T1000 (cell line): ENCODE measurements around the gene GRM8.

Experiments used
- DNase-seq: peaks from one replicate; lab custom pipeline; 2025; ENCODE audit warnings: mixed read lengths; lab: John Stamatoyannopoulos, UW

The GRM8 gene

DNA sequence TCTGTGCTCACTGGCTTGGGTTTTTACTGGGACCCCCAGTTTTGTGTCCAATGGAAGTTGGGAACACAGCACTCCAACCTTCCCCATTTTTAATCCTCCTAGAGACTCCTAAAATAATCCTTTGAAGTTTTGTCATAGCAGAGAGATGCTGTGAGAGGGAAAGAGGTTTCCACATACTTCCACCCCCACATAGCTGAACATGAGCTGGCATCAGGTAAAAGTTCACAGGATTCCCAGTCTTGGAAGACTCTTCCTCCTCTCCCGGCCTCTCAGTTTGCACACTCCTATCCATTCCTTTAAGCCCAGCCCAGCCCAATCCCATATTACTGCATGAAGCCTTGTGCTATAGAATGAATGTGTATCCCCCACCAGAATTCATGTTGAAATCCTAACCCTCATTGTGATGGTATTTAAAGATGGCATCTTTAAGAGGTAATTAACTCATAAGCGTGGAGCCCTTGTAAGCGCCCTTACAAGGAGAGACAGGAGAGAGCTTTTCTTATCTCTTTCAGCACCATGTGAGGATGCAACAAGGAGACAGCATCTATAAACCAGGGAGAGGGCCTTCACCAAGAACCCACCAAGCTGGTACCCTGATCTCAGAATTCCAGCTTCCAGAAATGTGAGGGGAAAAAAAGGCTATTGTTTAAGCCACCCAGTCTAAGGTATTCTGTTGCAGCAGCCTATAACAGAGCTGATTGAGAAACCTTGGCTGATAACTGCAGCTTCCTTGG lies 22.4 kb downstream of the GRM8 start:
- DNase-seq, result no peak

DNA sequence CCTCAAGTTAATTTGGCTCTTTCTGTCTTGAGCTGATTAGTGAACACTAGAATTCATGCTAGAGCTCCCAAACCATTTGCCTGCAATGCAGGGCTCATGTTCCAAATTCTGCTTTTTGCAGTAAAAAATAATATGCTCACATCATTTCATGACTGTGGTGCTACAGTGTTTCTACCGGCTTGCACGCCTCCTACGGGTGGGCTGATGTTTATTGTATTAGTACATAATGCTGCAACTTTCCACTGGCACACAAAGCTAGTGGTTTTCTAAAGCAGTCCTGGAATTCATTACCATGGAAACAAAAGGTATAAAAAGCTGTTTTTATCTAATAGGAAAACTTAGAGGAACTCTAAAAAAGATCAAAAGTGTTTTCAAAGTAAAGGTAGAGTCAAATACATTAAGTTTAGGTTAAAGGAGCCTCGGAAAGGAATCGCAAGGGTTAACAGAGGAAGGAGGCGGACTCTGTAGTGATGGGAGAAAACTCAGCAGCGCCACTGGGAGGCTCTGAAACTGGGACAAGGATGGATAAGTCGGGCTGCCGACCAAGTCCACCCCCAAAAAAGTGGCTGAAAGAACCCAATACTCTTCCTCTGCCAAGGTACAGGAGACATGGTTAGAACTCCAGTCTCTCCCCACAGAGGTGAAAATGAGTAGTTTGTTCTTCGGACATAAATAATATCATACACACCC lies 25.9 kb downstream of the GRM8 start:
- DNase-seq, result no peak

DNA sequence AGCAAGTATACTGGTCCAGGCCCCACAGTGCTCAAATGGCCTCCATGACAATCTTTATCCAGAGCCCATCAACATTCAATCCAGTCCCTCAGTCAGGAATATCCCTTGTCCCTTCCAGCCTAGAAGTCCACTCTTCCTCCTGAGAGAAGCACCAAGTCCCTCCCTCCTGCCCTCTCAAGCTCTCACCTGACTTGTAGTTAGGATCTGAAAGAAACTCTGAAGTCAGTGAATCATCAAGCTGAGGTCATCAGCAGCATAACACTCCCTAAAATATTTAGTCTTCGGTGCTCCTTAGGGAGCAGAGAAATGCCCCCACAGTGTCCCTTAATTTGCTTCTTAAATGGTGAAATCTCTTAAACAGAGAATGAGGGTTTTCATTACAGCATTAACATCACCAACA lies 31.0 kb downstream of the GRM8 start:
- DNase-seq, result no peak

DNA sequence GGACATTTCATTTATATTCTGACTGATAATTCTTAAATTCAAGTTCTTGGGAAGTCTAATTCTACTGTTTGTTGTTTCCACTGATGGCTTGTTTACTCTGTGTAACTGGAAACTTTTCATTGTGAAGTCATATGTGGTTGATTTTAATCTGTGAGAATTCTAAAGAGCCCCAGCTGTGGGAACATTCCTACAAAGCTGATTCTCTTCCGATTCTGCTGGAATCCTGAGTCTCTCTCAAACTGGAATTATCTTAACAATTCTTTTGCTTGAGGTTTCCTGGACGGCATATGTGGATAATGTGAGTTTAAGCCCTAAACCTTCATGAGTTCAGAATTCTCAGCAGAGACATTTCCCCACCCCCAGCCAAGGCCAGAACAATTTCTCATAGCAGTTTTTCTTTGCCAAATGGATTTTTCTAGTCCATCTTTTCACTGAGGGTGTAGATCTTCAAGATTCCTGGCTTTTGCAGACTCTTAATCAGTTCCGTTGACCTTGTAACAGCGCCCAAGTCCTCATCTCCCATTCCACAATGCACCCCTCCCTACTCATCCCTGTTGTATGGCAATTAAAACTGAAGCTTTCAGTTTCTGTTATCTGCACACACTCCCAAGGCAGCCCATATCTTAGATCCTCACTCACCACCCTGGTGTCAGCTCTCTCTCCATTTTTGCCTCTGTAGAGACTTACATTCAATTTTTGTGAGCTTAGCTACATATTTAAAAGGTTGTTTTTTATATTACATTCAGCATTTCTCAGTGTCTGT lies 37.6 kb downstream of the GRM8 start:
- DNase-seq, result no peak

DNA sequence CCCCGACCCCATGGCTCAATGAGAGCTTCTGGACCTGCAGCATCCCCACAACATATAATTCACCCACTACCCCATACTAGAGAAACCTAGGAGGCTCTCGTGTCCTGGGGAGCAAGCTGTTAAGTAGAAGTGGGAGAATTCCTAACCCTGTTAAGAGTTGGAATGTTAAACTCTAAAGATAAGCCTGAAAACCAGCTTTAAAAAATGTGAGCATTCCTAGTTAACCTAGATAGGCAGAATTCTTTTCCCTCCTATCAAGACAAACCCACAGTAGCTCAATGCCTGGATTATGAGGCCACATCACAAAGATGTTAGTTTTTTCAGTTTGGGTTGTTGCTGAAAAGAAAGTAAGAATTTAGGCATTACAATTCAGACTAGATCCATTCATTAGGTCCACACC lies 42.9 kb downstream of the GRM8 start:
- no peak for DNase-seq

DNA sequence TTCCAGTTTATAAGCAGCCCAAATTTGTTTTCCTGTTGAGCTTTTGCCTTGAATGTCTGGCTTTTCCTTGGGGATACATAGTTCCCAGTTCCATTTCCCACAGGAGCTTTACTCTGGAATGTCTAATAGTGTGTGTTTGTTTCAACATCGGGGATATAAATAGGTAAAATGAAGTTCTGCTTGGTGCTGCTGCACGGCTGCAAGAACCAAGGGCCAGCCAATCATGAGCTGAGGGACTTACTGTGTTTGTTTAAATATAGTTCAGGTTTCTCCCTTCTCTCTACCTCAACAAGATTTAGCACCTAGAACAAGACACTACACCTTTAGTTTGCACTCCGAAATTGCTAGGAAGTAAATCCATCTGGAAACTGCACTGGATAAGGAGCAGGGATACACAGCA lies 43.9 kb downstream of the GRM8 start:
- no peak for DNase-seq

DNA sequence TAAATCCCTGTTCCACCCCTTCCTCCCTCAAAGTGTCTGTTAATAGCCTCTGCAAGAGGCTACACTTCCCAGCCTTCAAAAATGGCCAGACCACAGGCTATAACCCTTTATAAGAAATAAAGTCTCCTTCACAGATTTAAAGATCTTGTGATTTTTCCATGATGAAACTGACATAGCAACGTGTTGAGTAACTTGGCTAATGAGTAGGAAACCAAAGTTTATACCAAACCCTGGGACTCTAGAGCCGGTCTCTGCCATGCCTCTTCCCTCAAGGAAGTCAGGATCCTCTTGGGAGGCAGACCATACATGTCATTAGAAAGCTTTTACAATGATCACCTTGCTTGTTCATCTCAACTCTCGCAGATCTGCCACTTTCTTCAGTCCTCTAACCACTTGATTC lies 44.4 kb downstream of the GRM8 start:
- no peak for DNase-seq

DNA sequence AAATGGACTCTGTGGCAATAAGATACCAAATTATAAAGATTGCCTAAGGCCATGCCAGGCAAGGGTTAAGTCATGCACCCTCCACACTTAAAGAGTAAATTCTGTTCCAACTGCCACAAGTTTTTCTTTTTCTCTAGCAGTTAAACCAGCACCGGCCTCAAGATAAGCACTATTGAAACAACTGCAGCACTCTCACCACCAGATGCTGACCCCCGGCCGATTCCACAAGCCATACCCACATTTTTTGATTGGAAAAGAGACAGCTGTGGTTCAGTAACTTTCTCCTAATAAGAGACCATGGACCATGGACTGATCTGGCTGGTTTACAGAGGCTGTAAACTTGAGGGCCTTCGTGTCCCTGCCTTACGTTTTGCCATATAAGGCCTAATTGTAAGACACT lies 44.9 kb downstream of the GRM8 start:
- no peak for DNase-seq

DNA sequence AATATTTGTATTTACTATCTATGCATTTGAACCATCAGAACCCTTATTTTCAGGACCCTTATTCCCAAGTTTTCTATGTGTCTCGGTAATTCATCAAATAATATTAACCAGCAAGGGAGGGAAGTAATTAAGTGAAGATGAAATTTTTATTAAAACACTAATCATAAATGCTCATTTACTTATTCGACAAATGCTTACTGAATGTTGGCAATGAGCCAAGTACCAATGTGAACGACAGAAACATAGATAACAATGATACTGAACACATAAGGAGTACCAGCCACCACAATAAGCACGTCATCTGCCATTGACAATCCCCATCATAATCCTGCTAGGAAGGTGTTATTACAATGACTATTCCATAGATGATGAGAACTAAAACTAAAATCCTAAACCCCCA lies 45.5 kb downstream of the GRM8 start:
- DNase-seq, result no peak

DNA sequence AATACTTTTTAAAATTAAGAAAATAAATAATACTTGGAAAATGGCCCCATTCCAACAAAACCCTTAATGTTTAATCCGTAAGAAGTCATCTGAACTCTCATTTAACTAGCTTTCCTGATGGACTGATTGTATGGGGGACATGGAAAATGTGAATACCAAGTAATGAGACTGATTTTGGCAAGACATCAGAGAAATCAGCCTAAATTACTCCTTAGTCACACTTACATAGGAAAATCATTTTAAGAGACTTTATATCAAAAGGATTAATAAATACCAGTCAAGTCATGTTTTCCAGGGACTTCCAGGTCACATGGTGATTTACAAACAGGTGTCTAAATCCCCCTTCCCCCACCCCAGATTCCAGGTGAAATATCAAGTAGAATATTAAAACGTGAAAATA lies 58.2 kb downstream of the GRM8 start:
- no peak for DNase-seq

DNA sequence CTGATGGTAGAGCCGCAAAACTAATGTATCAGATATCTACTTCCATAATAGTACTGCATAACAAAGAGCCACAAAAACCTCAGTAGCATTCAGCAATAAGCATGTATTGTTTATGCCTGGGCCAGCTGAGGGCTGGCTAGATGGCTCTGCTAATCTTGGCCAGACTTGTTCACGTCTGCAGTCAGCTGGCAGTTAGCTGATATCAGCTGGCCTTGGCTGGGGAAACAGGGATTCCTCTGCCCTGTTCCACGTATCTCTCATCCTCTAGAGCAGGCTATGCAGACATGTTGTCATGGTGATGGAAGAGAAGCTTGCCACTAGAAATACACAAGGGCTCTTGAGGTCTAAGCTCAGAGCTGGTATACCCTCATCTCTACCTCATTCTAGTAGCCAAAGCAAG lies 62.9 kb downstream of the GRM8 start:
- no peak for DNase-seq

DNA sequence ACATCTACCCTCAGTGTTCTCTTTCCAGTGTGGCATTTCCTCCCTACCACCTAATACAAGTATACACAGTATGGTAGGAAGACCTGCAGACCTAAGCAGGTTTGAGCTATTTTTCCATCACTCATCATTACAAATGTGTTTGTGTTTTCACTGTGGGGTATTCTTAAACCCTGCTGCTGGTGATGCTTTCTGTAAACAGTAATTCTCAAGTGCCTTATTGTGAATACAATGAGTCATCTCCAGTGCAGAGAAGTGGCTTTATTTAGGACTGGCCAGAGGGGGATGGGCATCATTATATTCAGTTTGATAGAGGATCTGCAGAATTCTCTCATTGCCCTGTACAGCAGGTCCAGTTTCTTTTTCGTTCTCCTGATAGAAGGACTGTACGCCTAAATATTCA lies 63.7 kb downstream of the GRM8 start:
- DNase-seq, result no peak

DNA sequence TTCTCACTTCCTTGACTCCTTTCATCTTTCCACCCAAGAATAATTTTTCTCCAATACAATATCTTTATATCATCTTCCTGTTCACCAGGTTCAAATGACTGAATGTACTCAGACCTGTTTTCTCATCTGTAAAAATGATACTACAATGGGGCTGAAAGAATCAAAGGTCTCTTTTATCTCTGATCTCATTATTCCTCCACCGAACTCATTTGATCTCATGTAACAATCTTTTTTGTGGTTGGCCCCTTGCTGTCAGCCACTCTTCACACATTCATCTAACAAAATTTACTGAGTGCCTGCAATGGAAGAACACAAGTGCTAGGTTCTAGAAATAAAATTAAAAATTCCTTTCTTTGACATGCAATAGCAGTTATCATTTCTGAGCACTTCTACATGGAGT lies 65.0 kb downstream of the GRM8 start:
- DNase-seq, result no peak

DNA sequence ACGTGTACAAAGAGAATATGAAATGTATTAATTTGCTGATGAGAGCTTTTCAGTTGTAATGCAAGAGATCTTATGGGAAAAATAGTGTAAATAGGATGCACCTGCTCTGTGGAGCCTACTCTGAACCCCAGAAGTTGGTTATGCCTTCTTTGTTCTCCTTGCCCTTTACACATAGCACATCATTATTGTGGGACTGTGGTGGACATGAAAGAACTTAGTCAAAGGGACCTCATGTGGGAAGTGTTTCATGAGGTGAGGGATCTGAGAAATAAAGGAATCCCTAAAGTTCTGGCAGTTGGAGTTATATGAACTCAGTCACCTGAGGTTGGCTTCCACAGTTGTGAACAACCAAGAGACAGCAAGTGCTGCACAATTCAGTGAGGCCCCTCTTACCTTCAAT lies 66.1 kb downstream of the GRM8 start:
- no peak for DNase-seq

DNA sequence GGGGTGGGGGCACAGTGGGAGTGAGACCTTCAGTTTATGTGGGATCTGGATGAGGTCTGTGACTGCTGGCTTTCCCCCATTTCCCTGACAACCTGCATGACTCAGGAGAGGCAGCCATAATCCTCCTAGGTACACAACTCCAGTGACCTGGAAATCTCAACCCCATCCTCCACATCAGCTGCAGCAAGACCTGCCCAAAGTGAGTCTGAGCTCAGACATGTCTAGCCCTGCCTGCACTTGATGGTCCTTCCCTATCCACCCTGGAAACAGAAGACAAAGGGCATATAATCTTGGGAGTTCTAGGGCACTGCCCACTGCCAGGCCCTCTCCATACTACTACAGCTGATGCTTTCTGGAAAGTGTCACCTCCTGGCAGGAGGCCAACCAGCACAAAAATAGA lies 75.6 kb downstream of the GRM8 start:
- DNase-seq, result no peak

DNA sequence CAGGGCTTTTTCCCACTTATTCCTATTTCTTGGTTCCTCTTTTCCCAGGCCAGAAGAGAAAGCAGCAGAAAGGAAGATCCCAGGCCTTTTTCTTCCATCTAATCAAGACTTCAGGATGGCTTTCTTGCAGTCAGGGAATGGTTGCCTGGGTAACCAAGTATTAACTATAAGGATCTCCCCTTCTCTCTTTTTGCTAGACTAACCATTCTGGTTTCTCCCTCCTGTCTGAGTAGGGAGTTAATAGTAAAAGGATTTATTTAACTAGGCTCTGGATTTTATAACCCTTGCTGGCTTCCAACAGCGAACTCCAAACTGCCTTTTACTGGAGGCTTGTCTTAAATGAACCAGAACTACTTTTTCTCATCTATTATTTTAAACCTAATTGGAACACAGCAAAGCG lies 90.4 kb downstream of the GRM8 start:
- DNase-seq, result no peak

DNA sequence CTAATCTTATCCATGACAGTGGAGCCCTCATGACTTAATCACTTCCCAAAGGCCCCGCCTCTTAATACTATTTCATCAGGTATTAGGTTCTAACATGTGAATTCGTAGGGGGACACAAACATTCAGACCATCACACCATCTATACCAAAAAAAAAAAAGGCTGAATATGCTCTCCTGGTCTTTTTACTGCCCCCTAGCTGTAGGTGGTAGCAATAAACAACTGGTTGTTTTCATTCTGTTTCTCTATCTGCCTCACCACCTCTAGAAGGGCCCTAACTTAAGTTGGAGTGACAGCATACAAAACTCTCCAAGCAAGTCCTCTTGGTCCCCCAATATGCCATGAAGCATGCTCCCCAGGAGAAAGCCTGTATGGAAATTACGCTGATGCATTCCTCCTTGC lies 94.1 kb downstream of the GRM8 start:
- no peak for DNase-seq

DNA sequence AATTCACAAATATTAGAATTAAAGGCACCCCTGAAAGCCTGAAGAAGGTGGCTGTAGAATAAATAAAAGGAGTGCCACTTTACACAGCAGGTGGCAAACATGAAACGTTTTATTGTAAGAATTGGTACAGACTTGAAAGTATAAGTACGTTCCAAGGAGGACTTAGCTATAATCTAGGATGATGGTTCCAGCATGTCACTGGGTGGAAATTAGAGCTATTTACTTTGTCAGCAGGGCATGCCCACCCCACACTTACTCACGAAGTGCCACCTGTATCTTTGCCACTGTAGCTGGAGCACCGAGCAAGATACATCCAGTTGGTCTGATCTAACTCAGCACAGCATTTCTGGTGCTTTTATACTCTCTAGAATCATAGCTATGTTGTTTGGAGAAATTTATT lies 97.8 kb downstream of the GRM8 start:
- DNase-seq, result no peak

DNA sequence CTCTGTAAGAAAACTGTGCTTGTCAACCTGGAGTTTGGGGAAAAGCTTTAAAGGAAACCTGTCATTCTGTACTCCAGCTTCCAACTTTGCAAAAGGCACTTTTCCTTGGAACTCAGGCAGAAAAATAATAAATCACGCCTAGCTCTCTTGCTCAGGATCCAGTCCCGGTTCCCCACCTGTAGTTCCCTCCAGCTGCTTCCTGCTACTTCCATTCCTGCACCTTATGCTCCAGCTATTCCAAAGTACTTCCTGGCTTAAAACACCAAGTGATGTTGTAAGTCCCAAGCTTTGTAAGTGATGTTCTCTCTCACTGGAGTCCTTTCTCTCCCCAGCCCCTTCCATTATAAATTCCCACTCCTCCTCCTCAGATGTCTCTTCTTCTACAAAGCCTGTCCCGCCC lies 98.6 kb downstream of the GRM8 start:
- DNase-seq, result no peak

DNA sequence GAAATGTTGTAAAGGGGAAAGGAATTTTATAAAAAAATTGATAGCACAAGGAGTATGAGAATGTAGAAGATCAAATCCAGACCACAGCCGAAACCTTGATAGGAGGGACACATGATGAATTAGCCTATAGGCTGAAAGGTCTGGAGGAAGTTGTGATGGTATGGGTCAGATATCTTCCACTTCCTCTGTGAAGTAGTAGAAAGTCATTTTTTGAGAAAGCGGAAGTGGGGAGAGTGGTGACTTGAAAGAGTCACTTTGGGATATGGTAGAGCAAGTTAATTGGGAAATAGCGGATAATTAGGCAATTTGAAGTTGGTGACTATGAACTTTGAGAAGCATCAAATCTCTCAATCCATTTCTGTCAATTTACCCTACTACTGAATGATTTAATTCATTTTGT lies 99.4 kb downstream of the GRM8 start:
- DNase-seq, result no peak

DNA sequence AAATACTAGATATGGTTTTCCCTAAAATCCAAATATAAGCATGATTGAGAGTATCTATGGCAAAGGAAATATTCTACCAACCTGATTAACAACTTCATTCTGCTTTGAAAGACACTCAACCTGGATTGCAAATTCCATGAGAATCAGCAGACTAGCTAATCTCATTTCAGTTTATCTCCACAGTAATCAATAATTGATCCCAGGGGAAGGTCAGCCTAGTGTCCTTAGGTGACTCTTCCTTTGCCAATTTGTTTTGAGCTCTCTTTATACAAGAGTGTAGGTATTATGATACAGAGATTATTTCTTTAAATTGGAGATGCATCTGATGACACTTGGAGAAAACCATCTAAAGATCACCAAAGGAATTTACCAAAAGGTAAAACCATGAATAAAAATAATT lies 100.3 kb downstream of the GRM8 start:
- DNase-seq, result no peak

DNA sequence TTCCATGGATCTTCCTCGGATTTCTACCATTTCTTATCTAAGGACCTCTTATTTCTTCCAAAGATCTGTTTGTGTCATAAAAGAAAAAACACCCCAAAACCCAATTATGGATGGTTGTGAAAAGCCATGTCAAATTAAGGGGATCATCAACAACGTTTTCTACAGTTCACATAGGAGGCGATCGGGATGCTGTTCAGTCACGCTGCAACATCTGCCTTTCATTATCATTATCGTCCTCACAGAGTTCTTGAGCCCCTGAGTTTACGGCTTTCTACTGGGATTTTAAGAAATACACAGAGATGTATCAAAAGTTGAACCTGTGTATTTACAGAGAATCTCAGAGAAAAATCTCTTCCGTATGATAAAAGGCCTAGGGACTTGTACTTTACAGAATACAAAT lies 101.4 kb downstream of the GRM8 start:
- DNase-seq, result no peak

DNA sequence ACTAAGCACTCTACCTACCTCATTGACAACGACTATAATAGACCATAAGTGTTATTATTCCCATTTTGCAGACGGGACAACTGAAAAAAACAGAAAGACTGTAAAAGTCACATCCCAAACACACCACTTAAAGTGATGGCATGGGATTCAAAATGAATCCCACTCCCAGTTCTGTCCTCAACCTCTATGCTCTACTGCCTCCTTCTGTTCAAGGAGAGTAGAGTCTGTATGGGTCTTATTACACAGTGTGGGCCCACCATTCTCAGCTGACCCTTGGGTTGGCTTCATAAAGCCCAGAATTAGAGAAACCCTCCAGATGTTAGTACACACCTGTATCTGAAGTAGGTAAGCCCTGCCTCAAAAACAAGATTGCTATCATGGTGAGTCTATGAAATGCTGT lies 102.2 kb downstream of the GRM8 start:
- DNase-seq, result no peak
